ENCODE data around the gene RHBDF2. TPM values are rescaled to one million over a fixed set of nuclear protein-coding genes. Genes with fewer than 3 reads are reported as not detected.
A peak's percentile ranks its signal among the peaks of the same experiment; 100 is the strongest.

RHBDF2 gene
- total RNA-seq, 1 experiment from 2014 or later, result 19.7 TPM

DNA sequence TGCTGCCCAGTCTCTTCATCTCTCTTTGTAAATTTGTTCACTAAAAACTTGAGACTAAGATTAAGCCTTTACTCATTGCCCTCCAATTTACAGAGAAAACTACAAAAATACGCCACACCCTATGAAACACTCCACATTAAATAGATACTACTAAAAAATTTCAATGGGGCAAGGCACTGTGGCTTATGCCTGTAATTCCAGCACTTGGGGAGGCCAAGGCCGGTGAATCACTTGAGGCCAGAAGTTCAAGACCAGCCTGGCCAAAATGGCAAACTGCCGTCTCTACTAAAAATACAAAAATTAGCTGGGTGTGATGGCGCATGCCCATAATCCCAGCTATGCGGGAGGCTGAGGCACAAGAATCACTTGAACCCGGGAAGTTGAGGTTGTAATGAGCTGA lies 52.1 kb downstream of the RHBDF2 start:
- TF ChIP-seq, protein P1, sequence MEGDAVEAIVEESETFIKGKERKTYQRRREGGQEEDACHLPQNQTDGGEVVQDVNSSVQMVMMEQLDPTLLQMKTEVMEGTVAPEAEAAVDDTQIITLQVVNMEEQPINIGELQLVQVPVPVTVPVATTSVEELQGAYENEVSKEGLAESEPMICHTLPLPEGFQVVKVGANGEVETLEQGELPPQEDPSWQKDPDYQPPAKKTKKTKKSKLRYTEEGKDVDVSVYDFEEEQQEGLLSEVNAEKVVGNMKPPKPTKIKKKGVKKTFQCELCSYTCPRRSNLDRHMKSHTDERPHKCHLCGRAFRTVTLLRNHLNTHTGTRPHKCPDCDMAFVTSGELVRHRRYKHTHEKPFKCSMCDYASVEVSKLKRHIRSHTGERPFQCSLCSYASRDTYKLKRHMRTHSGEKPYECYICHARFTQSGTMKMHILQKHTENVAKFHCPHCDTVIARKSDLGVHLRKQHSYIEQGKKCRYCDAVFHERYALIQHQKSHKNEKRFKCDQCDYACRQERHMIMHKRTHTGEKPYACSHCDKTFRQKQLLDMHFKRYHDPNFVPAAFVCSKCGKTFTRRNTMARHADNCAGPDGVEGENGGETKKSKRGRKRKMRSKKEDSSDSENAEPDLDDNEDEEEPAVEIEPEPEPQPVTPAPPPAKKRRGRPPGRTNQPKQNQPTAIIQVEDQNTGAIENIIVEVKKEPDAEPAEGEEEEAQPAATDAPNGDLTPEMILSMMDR (conservative IDR thresholded peaks at IDR 0.05), result no peak
- Histone ChIP-seq H3K79me2 (ENCODE audit: insufficient read depth, low read length) (peaks cover 48% of the 10 kb centered on the region; the same call in 1 of the 2 replicates), H3K18ac (ENCODE audit: insufficient read length, low read depth, low read length) (no peak overlapping the region), H3K14ac (ENCODE audit: insufficient read depth, low read length) (no peak overlapping the region), H3K23me2 (ENCODE audit: insufficient read length, low read depth, low read length, poor library complexity, severe bottlenecking) (peaks cover 7% of the 10 kb centered on the region), H3K9me3 (ENCODE audit: control insufficient read depth, low read depth, low read length) (no peaks in the 10 kb centered on the region), H2AFZ (ENCODE audit: low read length) (no peak overlapping the region), H3K9ac (ENCODE audit: extremely low read depth, insufficient read length, low read length) (no peak overlapping the region), H3K4ac (ENCODE audit: low read depth, low read length) (no peak overlapping the region), H3K4me2 (ENCODE audit: insufficient read depth, insufficient read length, low read length) (no peak overlapping the region), H2BK5ac (ENCODE audit: insufficient read length, low read length) (no peak overlapping the region), H2BK15ac (ENCODE audit: low read depth, low read length) (no peak overlapping the region), H3T11ph (ENCODE audit: low read length) (no peak overlapping the region), H2BK120ac (ENCODE audit: low read depth, low read length, poor library complexity, severe bottlenecking) (no peak overlapping the region), H3K27ac (ENCODE audit: insufficient read length, low read depth, low read length) (no peak overlapping the region), H3K4me1 (ENCODE audit: insufficient read depth, low read length) (peaks cover 38% of the 10 kb centered on the region), H3K79me1 (ENCODE audit: insufficient read depth, low read depth, low read length, poor library complexity, severe bottlenecking) (no peaks in the 10 kb centered on the region), H4K91ac (ENCODE audit: insufficient read length, low read depth, low read length) (no peak overlapping the region), H4K8ac (replicated peaks; ENCODE audit: insufficient read length, low read depth, low read length) (no peak overlapping the region), H3K56ac (ENCODE audit: insufficient read length, low read depth, low read length) (no peak overlapping the region), H2AK5ac (ENCODE audit: insufficient read length, low read length) (no peak overlapping the region), H3K27me3 (ENCODE audit: insufficient read depth, low read length) (no peaks in the 10 kb centered on the region), H2BK20ac (ENCODE audit: low read depth, low read length, poor library complexity, severe bottlenecking) (no peak overlapping the region), H4K20me1 (ENCODE audit: control insufficient read depth, insufficient read depth, insufficient read length) (no peaks in the 10 kb centered on the region), H2BK12ac (ENCODE audit: insufficient read length, low read depth, low read length) (no peak overlapping the region), H3K23ac (ENCODE audit: insufficient read length, low read depth, low read length) (no peak overlapping the region), H4K5ac (ENCODE audit: insufficient read length, low read depth, low read length) (no peak overlapping the region)
- no peaks in the 10 kb centered on the region; a peak in 1 of 5 replicates for H3K9me3 Mint-ChIP-seq
- H3K4me1 Mint-ChIP-seq, result peaks cover 74 to 76% of the 10 kb centered on the region in 2 experiments
- peak overlapping the region in 2 of 3 experiments; percentile 32 to 86; a peak in 4 of 7 replicates for H3K27ac Mint-ChIP-seq
- no peaks in the 10 kb centered on the region for H3K36me3 Mint-ChIP-seq (ENCODE audit: insufficient read depth in 1 of 3, low read depth in 3 of 3)
- WGBS (ENCODE audit: extremely low coverage, insufficient read length, low lambda C conversion rate), result no CpG with 5 or more reads among the region's 6 CpGs
- DNase-seq, result no peak
- no peak overlapping the region for H3K4me3 Mint-ChIP-seq
- H3K27me3 Mint-ChIP-seq (ENCODE audit: low read depth), result no peaks in the 10 kb centered on the region

Data from H9 (cell line).